HCT116 (cell line): ENCODE data around the gene ATP2B1.

Experiments used
- EGR1 ChIP-seq: IDR thresholded peaks from 2 replicates; pipeline ENCODE4 v1.6.1; 2012; ENCODE audit warnings: low read depth
- TF ChIP-seq, protein P1 (sequence below): IDR thresholded peaks from 2 replicates; pipeline ENCODE4 v1.6.1; 2012; ENCODE audit warnings: low read depth

GRCh38 chr12:89671469-89671868, 37.2 kb downstream of the ATP2B1 start:
- TF ChIP-seq, protein P1, sequence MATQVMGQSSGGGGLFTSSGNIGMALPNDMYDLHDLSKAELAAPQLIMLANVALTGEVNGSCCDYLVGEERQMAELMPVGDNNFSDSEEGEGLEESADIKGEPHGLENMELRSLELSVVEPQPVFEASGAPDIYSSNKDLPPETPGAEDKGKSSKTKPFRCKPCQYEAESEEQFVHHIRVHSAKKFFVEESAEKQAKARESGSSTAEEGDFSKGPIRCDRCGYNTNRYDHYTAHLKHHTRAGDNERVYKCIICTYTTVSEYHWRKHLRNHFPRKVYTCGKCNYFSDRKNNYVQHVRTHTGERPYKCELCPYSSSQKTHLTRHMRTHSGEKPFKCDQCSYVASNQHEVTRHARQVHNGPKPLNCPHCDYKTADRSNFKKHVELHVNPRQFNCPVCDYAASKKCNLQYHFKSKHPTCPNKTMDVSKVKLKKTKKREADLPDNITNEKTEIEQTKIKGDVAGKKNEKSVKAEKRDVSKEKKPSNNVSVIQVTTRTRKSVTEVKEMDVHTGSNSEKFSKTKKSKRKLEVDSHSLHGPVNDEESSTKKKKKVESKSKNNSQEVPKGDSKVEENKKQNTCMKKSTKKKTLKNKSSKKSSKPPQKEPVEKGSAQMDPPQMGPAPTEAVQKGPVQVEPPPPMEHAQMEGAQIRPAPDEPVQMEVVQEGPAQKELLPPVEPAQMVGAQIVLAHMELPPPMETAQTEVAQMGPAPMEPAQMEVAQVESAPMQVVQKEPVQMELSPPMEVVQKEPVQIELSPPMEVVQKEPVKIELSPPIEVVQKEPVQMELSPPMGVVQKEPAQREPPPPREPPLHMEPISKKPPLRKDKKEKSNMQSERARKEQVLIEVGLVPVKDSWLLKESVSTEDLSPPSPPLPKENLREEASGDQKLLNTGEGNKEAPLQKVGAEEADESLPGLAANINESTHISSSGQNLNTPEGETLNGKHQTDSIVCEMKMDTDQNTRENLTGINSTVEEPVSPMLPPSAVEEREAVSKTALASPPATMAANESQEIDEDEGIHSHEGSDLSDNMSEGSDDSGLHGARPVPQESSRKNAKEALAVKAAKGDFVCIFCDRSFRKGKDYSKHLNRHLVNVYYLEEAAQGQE = no peak
- TF ChIP-seq EGR1 = no peak
